Measurements from ENCODE around the gene GRIK4. TPM values are rescaled to one million over a fixed set of nuclear protein-coding genes. Genes with fewer than 3 reads are reported as not detected.

The GRIK4 gene
- total and polyA plus RNA-seq, 2 experiments from 2014 or later: 0.28 to 0.45 TPM

DNA sequence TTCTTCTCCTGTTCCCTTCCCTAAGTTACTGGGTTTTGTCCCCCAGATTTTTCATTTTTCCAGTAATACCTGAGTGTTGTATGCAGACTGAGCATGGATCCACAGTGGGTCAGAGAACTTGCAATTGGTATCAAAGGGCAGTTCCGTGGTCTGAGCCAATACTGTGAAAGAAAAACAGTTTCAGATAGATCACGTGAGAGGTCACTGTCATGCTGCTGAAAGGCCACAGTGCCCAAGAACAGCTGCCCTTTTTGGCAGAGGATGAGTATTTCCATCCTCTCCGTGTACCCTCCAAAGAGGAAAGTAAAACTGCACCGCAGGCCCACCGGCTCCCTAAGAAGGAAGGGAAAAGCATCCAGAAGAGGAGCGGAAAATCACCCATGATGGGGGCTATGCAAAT lies 439.3 kb downstream of the GRIK4 start:
- H3K27me3 ChIP-seq: peaks cover 6% of the 10 kb centered on the region
- no peaks in the 10 kb centered on the region for H3K4me1 ChIP-seq (ENCODE audit: low read depth)
- no peaks in the 10 kb centered on the region for H3K9me3 ChIP-seq (ENCODE audit: low read depth)
- no peak overlapping the region for H3K4me3 ChIP-seq
- no peaks in the 10 kb centered on the region for H3K36me3 ChIP-seq
- TF ChIP-seq, protein P1, sequence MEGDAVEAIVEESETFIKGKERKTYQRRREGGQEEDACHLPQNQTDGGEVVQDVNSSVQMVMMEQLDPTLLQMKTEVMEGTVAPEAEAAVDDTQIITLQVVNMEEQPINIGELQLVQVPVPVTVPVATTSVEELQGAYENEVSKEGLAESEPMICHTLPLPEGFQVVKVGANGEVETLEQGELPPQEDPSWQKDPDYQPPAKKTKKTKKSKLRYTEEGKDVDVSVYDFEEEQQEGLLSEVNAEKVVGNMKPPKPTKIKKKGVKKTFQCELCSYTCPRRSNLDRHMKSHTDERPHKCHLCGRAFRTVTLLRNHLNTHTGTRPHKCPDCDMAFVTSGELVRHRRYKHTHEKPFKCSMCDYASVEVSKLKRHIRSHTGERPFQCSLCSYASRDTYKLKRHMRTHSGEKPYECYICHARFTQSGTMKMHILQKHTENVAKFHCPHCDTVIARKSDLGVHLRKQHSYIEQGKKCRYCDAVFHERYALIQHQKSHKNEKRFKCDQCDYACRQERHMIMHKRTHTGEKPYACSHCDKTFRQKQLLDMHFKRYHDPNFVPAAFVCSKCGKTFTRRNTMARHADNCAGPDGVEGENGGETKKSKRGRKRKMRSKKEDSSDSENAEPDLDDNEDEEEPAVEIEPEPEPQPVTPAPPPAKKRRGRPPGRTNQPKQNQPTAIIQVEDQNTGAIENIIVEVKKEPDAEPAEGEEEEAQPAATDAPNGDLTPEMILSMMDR (IDR thresholded peaks at IDR 0.05; ENCODE audit: low read depth, low read length): no peak
- H3K27ac ChIP-seq: no peak overlapping the region
- no peak for DNase-seq (ENCODE audit: low read depth in 1 of 2, low spot score in 1 of 2)

- H3K9me3 ChIP-seq (ENCODE audit: low read depth): no peaks in the 10 kb centered on the region
- H3K27me3 ChIP-seq: peaks cover 6% of the 10 kb centered on the region
- no peak overlapping the region for H3K27ac ChIP-seq
- TF ChIP-seq, protein P1 (IDR thresholded peaks at IDR 0.05; ENCODE audit: low read depth, low read length): peak; percentile 68
- H3K4me1 ChIP-seq (ENCODE audit: low read depth): peaks cover 6% of the 10 kb centered on the region
- H3K36me3 ChIP-seq: no peaks in the 10 kb centered on the region
- peak; percentile 83 to 84 for DNase-seq (ENCODE audit: low read depth in 1 of 2, low spot score in 1 of 2)
- no peak overlapping the region for H3K4me3 ChIP-seq
Observed at GRCh38 chr11:120952461-120953434, 441.2 kb downstream of the GRIK4 start.

GRCh38 chr11:120954381-120954780 lies 442.8 kb downstream of the GRIK4 start:
- no peak overlapping the region for H3K27ac ChIP-seq
- no peaks in the 10 kb centered on the region for H3K36me3 ChIP-seq
- no peaks in the 10 kb centered on the region for H3K9me3 ChIP-seq (ENCODE audit: low read depth)
- H3K4me3 ChIP-seq: no peak overlapping the region
- DNase-seq (ENCODE audit: low read depth in 1 of 2, low spot score in 1 of 2): no peak
- H3K4me1 ChIP-seq (ENCODE audit: low read depth): peaks cover 6% of the 10 kb centered on the region
- TF ChIP-seq, protein P1 (IDR thresholded peaks at IDR 0.05; ENCODE audit: low read depth, low read length): no peak
- peaks cover 3% of the 10 kb centered on the region for H3K27me3 ChIP-seq

- no peak overlapping the region for H3K27ac ChIP-seq
- TF ChIP-seq, protein P1 (IDR thresholded peaks at IDR 0.05; ENCODE audit: low read depth, low read length): no peak
- no peaks in the 10 kb centered on the region for H3K27me3 ChIP-seq
- no peaks in the 10 kb centered on the region for H3K9me3 ChIP-seq (ENCODE audit: low read depth)
- no peak overlapping the region for H3K4me3 ChIP-seq
- peaks cover 6% of the 10 kb centered on the region for H3K4me1 ChIP-seq (ENCODE audit: low read depth)
- H3K36me3 ChIP-seq: no peaks in the 10 kb centered on the region
- no peak for DNase-seq (ENCODE audit: low read depth in 1 of 2, low spot score in 1 of 2)
Observed at GRCh38 chr11:120956710-120957495, 445.4 kb downstream of the GRIK4 start.

- no peaks in the 10 kb centered on the region for H3K27me3 ChIP-seq
- no peak for DNase-seq (ENCODE audit: low read depth in 1 of 2, low spot score in 1 of 2)
- H3K27ac ChIP-seq: no peak overlapping the region
- TF ChIP-seq, protein P1 (IDR thresholded peaks at IDR 0.05; ENCODE audit: low read depth, low read length): no peak
- H3K9me3 ChIP-seq (ENCODE audit: low read depth): no peaks in the 10 kb centered on the region
- H3K4me1 ChIP-seq (ENCODE audit: low read depth): peaks cover 6% of the 10 kb centered on the region
- H3K36me3 ChIP-seq: no peaks in the 10 kb centered on the region
- no peak overlapping the region for H3K4me3 ChIP-seq
Observed at GRCh38 chr11:120958185-120958584, 446.6 kb downstream of the GRIK4 start.
